Activated naive CD4-positive, alpha-beta T cell (primary cell): ENCODE measurements around the gene ALK.

Experiments used
- DNase-seq, 4 experiments: peaks; one replicate each; lab custom pipeline; 2025; lab: John Stamatoyannopoulos, UW

ALK gene

DNA sequence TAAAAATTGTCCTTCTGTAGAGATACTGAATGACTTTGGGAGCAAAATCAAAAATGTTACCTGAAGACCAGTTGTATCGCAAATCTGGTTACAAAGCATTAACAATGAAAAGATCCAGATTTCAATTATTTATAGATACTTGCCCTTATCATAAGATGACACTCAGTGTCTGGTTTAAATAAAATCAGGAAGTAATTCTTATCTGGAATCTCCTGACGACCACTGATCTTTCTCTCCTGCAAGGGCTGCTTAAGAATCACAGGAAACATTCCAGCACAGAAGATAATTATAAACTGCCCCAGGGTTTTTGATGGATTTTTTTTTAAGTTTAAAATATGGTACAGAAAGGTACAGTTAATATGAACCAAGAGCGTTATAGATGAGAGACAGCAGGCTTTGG lies 205.7 kb downstream of the ALK start:
- no peak for DNase-seq

DNA sequence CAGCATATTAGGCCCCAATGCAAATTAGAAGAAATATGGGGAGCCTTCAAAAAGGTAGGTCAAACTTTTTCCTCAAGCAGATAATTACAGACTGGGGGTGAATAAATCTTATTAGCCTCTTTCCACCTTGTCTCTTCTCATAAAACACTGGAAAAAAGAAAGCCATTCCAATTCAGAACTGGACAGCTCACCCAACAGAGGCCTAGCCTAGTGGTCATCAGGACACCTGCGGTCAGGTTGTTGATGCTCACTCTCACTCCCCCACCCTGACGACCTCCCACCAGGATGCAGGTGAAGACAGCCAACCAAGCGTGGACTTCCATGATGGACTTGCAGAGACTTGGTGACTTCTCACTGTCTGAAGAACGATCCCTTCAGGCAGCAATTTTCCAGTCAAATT lies 207.1 kb downstream of the ALK start:
- no peak for DNase-seq

DNA sequence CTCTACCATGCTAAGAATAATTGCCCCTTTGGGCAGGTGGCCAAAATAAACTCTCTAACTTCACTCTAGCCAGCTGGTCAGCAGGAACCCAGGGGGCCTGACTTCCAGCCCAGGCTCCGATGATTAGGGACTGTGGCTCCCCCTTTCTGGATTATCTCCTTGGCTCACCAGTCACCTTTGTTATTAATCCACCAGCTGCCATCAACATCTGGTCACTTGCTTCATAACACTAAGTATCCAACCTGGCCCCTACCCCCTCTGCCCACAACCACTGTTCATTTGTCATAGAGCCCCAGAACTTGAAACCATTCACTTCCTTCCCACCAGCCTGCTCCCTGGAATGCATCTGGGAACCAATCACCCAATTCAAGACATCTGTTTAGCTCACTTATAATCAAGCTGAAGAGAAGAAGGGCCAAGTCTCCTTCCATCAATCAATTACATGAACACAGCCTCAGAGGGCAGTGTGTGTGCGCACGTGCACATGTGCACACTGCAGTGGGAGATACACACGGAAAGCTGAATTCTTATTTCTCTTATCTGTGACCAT lies 215.1 kb downstream of the ALK start:
- no peak for DNase-seq

DNA sequence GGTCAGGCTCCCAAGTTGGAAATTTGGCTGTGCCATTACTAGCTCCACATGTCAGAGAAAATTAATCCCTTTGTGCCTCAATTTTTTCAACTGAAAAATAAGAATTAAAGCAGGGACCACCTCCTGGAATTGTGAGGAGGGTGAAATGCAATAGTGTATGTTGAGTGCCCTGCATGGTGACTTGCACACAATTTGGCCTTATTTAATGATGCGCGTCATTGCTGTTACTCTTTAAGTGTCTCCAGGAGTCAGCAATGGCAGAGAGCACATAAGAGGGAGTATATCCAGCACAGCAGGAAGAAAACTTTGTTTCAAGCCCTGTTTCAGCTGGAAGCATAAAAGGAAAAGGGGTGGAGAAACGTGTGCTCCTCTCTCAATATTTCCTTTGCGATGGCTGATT lies 215.8 kb downstream of the ALK start:
- no peak for DNase-seq

DNA sequence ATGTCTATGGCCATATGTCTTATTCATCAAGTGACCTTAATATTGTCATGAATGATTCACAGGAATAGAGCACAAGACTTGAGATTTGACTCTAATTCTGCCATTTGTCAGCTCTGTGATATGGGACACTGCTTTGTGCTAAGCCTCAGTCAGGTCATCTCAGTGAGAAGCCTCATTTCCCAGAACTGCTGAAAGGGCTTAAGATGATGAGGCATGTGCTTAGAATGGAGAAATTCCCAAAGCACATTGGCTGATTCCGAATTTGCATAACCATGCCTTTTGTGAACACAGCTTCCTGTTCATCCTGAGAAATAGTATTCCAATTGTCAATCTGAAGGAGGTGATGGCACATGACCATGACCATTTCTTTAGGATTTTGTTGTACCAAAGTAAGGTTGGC lies 218.1 kb downstream of the ALK start:
- no peak for DNase-seq

DNA sequence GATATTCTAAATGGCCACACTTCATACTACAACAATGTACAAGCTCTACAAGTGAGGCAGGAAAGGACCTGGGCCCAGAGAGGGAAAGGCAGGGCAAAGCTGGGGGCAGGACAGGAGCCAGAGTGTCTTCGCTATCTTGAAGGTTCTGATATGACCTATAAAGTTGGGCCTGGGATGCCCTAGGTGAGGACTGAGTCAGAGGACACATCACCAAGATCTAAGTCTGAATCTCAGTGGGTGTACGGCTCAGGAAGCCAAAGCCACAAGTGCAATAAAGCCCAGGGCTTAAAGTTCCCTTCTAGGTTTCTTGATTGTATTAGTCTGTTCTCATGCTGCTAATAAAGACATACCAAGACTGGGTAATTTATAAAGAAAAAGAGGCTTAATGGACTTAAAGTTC lies 219.1 kb downstream of the ALK start:
- DNase-seq: no peak

DNA sequence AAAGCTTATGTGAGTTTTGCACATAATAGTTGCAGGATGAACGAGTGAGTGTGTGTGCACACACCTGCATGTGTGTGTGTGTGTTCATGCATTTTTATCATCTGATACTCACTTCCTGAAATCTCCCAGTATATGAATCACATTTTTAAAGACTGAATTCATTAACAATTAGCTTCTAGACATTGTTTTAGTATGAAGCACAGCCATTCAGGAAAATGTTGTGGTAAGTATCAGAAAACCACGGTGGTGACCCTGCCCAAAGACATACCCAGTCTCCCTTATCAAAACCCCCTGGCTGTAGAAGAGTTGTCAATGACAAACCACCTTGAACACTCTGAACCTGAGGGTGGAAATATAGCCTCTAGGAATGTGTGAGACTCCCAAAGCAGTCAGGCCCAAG lies 220.8 kb downstream of the ALK start:
- DNase-seq: no peak

DNA sequence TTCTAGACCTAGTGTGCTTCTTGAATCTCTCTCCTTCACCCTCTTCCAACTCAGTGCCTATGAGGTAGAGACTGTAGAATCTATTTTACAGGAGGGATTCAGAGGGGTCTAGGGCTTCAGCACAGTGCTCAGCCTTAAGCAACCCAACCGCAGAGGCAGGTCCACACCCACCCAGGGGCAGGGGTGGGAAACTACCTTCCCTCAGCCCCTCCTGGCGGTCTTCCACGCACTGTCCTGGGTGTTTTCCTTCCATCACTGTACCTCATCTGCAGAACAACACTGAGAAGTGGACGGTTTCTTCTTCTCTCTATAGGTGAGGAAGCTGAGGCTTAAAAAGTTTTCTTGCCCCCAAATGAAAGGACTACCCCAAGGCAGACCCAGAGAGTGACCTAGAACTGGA lies 222.3 kb downstream of the ALK start:
- DNase-seq: no peak

DNA sequence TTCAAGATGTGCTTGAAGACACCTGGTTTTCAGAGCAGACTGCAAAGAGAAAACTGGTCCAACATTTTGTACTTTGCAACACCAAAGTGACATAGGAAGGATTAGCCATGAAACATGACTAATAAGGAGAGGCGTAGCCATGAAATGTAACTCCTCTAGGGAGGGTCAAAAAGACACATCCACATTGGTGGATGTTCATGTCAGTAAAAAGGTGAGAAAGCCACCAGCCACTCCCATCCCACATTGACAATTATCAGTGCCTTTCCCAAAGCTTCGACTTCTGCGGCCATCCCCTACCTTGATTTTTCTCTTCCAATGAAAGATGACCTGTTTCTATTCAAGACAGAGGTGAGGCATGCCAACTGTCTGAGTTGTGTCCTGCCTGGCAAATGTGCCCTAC lies 223.2 kb downstream of the ALK start:
- no peak for DNase-seq

DNA sequence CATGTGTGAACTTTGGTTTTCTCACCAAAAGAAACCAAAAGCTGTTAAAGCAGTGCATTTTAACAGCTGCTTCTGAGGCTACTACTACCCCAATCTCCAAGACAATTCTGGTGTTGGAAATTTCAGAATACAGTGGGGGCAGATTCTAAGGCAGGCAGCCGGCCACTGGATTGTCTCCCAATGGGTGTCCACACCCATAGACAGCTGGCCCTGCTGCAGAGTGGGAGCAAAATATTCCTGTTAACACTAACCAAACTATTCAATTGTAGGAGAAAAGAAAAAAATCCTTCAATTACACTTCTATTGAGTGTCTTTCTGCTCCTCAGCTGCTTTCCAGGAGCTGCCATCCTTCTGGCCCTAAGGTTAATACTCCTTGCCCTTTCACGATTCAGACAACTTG lies 223.7 kb downstream of the ALK start:
- DNase-seq: no peak

DNA sequence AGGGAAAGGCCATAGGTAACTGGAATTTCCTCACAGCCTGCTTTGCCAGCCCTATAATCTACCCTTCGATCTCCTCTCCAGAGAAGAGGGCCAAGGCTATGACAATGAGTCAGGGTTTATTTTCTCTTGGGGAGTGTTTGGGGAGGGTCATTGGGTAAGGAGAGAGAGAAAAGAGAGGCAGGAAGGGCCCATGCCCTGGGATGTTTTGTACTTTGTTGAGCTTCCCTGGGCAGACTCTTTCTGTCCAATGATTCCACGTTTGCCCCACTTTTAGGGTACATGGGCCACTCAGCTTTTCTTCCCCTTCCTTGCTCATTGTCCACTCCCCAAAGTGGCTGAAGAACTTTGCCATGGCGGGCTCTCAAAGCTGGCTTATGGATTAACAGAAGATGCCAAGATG lies 224.2 kb downstream of the ALK start:
- no peak for DNase-seq

DNA sequence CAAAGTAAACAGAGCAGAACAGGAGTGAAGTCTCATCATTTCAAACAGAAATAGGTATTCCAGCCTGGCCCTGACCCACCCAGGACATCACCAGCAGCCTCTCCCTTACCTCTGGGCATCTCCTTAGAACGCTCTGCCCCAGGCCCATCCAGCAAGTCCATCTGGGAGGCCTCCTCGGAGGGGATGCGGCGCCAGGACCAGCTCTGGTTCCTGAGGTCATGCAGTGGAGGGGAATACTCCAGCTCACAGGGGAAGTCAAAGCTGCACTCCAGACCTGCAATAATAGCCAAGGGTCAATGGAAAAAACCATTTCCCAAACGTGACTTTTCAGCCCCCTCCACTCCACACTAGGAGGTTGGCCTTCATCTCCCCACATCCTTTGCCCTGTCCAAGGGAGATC lies 226.6 kb downstream of the ALK start:
- DNase-seq: no peak

DNA sequence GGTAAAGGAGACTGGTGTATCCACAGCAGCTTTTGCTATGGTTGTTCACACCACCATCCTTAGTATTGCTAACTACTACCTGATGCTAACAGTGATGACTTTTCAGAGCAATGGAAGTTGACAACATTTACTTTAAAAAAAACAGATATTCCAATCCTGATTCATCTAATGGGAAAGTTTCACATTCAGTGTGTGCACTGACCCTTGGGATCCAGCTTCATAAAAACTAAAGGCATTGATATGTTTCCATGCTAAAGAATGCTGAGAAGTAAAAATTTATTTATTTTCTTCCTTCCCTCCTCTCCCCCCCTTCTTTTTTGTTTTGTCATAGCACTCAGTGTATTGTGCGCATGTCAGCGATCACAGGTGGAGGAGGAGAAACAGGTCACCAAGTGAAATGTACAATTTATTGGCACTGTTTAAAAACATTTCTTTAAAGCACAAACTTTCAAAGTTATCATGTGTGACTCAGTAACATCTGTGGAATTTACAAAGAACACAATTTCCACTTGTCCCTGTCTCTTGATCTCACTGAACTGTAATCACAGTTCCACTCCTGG lies 229.9 kb downstream of the ALK start:
- DNase-seq: no peak

DNA sequence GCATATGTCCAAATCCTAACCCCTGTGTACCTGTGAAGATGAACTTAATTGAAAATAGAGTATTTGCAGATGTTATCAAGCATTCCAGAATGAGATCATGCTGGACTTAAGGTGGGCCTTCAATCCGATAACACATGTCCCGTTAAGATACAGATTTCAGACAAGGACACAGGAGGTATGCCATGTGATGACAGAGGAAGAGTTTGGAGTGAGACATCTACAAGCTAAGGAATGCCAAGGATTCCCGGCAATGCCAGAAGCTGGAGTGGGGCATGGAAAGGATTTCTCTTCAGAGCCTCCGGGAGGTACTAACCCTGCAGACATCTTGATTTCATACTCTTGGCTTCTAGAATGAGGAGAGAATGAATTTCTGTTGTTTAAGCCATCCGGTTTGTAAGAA lies 231.7 kb downstream of the ALK start:
- DNase-seq: no peak

DNA sequence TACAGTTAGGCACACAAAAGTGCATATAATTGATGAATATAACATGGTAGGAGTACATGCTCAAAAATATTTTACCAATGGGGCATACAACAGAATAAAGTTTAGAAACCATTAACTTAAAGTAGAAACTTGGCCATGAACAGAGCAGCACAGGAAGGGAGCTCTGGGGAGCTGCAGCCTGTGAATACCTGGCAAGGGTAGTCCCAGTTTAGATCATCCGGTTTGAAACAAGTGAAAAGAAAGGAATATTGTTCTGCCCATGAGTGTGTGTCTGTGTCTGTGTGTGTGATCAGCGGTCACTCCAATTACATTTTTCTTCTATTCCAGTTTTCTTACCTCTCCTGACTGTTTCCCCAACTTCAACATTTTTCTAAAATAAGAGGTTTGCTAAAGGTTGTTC lies 233.0 kb downstream of the ALK start:
- DNase-seq: no peak

DNA sequence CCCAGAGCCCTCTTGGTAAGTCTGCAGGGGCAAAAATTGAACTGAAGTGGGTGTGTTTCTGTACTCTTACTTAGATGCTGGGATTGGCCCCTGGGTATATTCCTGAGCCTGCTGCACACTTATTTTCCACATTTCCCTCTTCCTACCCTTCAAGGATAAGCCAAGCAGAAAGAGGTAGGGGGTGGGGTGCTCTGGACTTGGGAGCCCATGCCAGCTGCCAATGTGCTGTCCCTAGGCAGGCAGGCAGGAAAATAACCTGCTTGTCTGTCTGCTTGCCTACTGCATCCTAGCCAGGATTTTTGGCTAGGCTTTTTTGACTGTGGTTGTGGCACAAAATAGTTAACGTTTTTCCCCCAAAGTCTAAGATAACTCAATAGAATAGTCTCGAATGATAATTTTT lies 234.3 kb downstream of the ALK start:
- no peak for DNase-seq

DNA sequence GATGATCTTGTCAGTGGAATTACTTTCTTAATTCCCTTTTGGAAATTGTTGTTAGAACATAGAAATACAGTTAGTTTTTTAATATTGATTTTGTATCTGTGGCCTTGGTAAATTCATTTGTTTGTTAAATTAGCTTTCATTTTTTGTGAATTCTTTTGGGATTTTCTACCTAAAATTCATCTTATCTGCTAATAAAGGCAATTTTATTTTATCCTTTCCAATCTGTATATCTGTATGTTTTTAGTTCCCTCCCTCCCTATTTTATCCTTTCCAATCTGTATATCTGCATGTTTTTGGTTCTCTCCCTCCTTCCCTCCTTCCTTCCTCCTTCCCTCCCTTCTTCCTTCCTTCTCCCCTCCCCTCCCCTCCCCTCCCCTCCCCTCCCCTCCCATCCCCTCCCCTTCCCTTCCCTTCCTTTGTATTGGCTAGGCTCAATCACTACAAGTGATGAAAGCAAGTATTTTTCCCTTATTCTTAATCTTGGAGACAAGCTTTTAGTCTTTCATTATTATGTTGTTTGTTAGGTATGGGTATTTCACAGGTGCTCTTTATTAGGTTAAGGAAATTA lies 244.4 kb downstream of the ALK start:
- no peak for DNase-seq

DNA sequence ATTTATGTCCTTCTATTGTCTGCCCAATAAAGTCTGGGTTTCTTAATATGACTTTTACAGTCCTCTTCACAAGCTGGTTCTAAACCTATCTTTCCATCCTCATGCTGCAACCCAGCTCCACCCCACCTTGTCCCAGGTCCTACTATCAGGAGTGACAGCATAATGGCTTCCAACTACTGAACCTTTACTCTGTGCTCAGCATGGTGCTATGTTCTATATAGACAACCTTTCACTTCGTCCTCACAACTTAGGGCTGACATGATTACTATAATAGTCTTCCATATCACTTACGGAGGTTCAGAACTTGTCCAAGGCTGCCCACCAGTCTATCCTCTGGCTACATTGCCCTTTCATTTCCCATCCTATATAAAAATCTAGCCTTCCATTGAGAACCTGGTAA lies 256.8 kb downstream of the ALK start:
- DNase-seq: no peak

DNA sequence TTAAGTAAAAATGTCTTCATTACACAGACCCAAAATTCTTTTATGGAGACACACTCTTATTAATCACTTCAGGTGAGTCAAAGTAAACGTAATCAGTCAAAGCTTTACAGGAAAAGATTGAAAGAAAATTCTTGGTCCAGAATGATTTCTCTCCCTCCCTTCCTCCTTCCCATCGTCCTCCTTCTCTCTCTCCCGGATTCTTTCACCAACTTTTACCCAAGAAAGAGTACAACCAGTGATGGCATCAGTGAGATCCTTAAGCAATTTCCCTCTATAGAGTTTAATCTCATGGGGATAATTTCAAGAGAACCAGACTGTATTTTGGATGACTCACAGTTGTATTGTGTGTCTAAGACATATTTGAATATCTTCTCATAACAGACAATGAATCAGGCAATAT lies 258.1 kb downstream of the ALK start:
- no peak for DNase-seq

DNA sequence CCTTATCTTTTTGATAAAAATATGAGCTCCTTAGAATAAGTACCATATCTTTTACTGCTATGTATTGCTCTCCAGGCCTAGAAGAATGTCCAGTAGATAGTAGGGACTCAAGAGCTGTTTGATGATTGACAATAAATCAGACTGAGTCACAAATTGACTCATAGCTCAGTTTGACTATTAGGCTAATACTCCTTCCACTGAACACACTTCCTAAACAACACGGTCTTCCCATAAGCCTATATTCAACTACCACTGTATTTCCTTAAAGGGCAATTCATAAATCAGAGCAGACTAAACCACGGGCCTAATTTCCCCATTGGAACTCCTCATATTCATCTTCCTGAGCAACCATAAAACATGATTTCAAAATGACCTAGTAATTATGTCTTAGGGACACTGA lies 258.5 kb downstream of the ALK start:
- no peak for DNase-seq

DNA sequence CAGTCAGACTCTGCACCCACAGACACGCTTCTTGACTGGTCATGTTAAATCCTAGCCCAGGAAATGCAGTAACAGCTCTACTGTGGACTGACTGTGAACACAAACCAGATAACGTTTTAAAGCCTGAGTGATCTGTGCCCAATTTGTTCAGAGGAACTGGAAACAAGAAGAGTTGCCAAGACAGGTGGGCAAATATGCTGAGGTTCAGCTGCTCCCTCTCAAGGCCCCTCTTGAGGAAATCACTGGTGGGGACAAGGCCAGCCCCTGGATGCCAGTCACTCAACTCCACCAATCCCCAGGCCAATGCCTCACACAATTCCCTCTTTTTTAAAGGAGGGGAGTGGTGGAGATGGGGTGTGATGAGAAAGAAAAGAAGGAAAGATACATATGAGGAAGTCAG lies 261.2 kb downstream of the ALK start:
- no peak for DNase-seq

DNA sequence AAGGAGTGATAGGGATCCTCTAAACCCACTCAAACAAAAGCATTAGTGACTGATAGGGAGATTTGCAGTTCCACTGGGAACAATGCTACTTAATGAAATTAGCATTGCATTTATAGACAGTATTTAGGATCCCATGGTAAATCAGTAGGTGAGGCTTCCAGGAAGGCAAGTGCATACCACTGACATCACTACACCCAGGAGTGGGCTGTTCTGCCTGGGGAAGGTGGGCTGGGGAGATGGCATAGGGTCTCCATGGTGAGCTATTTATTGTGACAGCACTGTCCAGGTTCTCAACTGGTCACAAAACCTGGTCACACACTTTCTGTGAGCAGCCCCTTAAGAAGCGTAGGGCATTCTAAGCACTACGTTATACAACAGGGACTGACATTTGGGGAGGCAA lies 262.2 kb downstream of the ALK start:
- DNase-seq: no peak

DNA sequence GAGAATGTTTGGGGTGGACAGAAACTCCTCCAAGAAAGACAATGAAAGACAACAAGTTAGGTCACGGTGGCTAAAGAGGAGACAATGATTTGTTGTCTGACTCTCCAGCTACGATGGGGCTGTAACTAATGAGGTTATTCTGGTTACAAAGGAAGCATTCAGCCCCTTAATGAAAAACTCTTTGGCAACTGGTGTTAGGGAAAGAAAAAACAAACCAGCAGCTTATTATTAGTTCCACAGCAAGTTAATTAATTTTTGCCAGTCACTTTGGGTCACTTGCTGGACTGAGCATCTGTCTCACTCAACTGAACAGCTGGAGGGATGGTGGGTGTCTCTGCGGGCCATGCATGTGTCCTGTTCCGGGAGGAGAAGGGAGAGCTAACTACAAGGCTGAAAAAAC lies 263.7 kb downstream of the ALK start:
- DNase-seq: no peak

DNA sequence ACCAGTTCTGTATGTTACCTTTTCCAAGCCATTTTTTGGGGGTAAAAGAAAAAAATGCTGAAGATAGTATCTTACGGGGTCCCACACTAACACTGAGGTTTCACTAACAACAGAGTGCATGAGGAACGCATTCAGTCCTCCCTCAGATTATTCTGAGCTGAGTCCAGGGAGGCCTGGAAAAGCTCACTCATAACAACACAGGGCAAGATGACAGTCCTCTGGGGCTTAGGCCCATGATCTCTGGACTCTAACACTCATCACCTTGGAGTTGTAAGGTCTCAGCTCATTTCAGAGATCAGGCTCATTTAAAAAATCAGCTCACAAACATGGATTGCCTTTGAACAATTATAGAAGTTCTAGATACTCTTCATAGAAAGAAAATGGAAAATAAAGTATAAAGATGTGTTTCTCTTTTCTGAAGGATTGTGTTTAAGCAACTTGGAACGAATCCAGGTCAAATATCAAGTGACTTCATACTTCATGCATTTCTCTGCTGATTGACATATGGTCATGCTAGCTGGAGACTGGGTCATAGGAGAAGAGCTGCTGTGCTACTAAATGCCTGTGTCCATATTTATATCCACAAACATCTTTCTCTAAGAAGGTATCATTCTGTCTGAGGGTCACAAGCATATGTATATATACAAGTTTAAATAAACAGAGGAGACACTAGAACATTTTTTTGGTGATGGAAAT lies 265.8 kb downstream of the ALK start:
- DNase-seq: no peak
